Gastrocnemius medialis (tissue), 4 donors: ENCODE measurements around the gene PIWIL4.
"Not testable (repeated sequence)": the region's sequence is repeated elsewhere in the genome, so short reads cannot be mapped to it uniquely, and the experiment has no call there.

Experiments used
- POLR2A ChIP-seq, 2 donors: fragments of 450-650 bp; IDR thresholded peaks; one replicate each; pipeline ENCODE4 v1.6.1; 2017; ENCODE audit warnings: antibody characterized with exemption in 2 of 2, mild to moderate bottlenecking in 2 of 2, moderate library complexity in 2 of 2
- TF ChIP-seq, protein P1 (sequence below), 5 experiments: fragments of 450-650 bp in 3 of 5; fragments of 200-600 bp in 2 of 5; sonication (generic) in 2 of 5; IDR thresholded peaks in 4 of 5; conservative IDR thresholded peaks in 1 of 5; 1 replicate in 4 of 5; 2 replicates in 1 of 5; pipeline ENCODE4 v1.5.1; 2016 to 2019; ENCODE audit warnings: antibody characterized with exemption in 5 of 5, mild to moderate bottlenecking in 3 of 5, moderate library complexity in 3 of 5

DNA sequence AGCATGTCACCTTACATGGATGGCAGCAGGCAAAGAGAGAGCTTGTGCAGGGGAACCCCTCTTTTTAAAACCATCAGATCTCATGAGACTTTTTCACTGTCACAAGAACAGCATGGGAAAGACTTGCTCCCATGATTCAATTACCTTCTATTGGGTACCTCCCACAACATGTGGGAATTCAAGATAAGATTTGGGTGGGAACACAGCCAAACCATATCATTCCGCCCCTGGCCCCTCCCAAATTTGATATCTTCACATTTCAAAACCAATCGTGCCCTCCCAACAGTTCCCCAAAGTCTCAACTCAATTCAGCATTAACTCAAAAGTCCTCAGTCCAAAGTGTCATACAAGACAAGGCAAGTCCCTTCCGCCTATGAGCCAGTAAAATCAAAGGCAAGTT, 58.3 kb downstream of the PIWIL4 start:
- TF ChIP-seq, protein P1, sequence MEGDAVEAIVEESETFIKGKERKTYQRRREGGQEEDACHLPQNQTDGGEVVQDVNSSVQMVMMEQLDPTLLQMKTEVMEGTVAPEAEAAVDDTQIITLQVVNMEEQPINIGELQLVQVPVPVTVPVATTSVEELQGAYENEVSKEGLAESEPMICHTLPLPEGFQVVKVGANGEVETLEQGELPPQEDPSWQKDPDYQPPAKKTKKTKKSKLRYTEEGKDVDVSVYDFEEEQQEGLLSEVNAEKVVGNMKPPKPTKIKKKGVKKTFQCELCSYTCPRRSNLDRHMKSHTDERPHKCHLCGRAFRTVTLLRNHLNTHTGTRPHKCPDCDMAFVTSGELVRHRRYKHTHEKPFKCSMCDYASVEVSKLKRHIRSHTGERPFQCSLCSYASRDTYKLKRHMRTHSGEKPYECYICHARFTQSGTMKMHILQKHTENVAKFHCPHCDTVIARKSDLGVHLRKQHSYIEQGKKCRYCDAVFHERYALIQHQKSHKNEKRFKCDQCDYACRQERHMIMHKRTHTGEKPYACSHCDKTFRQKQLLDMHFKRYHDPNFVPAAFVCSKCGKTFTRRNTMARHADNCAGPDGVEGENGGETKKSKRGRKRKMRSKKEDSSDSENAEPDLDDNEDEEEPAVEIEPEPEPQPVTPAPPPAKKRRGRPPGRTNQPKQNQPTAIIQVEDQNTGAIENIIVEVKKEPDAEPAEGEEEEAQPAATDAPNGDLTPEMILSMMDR (IDR thresholded peaks at IDR 0.05 in 4 of 5, conservative IDR thresholded peaks at IDR 0.05 in 1 of 5): not testable (repeated sequence)
- not testable (repeated sequence) for TF ChIP-seq POLR2A (IDR thresholded peaks at IDR 0.05)
